ENCODE data around the gene STXBP4. TPM values are rescaled to one million over a fixed set of nuclear protein-coding genes. Genes with fewer than 3 reads are reported as not detected.

Gene STXBP4
- total RNA-seq, 1 experiment from 2014 or later: 13.6 TPM

- H4K20me1 ChIP-seq (ENCODE audit: insufficient read depth): no peaks in the 10 kb centered on the region
- H3K9ac ChIP-seq (ENCODE audit: low read length): no peak overlapping the region
- no peak overlapping the region for H3K4me3 ChIP-seq (replicated peaks in 1 of 2; ENCODE audit: low read depth in 1 of 2, low read length in 2 of 2)
- DNase-seq (ENCODE audit: low read depth, low spot score) (no peak), ATAC-seq (no peak)
- H3K27me3 ChIP-seq (ENCODE audit: insufficient read depth, low read length): no peaks in the 10 kb centered on the region
- no peaks in the 10 kb centered on the region for H3K9me2 ChIP-seq (ENCODE audit: insufficient read depth)
- H3K4me1 ChIP-seq (ENCODE audit: control insufficient read depth in 1 of 2, insufficient read depth in 2 of 2, low read length in 2 of 2): no peaks in the 10 kb centered on the region
- intact Hi-C loops (cut with micrococcal nuclease): no loop called here
- no TSS peak for BruUV-seq (replicated peaks)
- CTCF ChIA-PET: no interaction called here
- H3K27ac ChIP-seq (ENCODE audit: low read depth, low read length): no peak overlapping the region
- RAD21 ChIA-PET (ENCODE audit: low non-redundant PET in 1 of 2, low total read pairs in 2 of 2, uncharacterized antibody in 2 of 2, unreplicated experiment in 2 of 2): no interaction called here
- H3K36me3 ChIP-seq (ENCODE audit: control insufficient read depth in 1 of 2, insufficient read depth in 2 of 2, low read length in 2 of 2): peaks cover 30 to 59% of the 10 kb centered on the region in 2 experiments
- POLR2A ChIA-PET: no interaction called here
- H3K79me2 ChIP-seq (ENCODE audit: insufficient read depth, low read length): no peaks in the 10 kb centered on the region
- no peak overlapping the region for H2AFZ ChIP-seq (ENCODE audit: low read depth, low read length, poor library complexity, severe bottlenecking)
- no peaks in the 10 kb centered on the region for H3K9me3 ChIP-seq (ENCODE audit: control insufficient read depth in 1 of 2, insufficient read depth in 1 of 2, low read depth in 1 of 2, low read length in 2 of 2)
- TF ChIP-seq CTCF (IDR thresholded peaks at IDR 0.05 in 2 of 3, conservative IDR thresholded peaks at IDR 0.05 in 1 of 3; ENCODE audit: borderline replicate concordance in 1 of 3, insufficient read depth in 1 of 3, low read depth in 2 of 3, low read length in 2 of 3) (no peak), CEBPB (IDR thresholded peaks at IDR 0.05; ENCODE audit: low read depth) (no peak), RAD21 (IDR thresholded peaks at IDR 0.05; ENCODE audit: low read depth) (no peak), SP1 (IDR thresholded peaks at IDR 0.05; ENCODE audit: low read depth) (no peak), POLR2A (IDR thresholded peaks at IDR 0.05; ENCODE audit: borderline replicate concordance, extremely low read depth, insufficient read depth, insufficient read length) (no peak), EZH2phosphoT487 (IDR thresholded peaks at IDR 0.05; ENCODE audit: borderline replicate concordance) (no peak), EGR1 (IDR thresholded peaks at IDR 0.05; ENCODE audit: low read depth) (no peak), POLR2AphosphoS5 (IDR thresholded peaks at IDR 0.05; ENCODE audit: low read depth, low read length) (no peak), ATF3 (IDR thresholded peaks at IDR 0.05) (no peak), SIN3A (IDR thresholded peaks at IDR 0.05; ENCODE audit: low read depth) (no peak), ZNF274 (IDR thresholded peaks at IDR 0.05; ENCODE audit: low read depth, low read length) (no peak), JUND (IDR thresholded peaks at IDR 0.05) (no peak)
- TF ChIP-seq, protein P1, sequence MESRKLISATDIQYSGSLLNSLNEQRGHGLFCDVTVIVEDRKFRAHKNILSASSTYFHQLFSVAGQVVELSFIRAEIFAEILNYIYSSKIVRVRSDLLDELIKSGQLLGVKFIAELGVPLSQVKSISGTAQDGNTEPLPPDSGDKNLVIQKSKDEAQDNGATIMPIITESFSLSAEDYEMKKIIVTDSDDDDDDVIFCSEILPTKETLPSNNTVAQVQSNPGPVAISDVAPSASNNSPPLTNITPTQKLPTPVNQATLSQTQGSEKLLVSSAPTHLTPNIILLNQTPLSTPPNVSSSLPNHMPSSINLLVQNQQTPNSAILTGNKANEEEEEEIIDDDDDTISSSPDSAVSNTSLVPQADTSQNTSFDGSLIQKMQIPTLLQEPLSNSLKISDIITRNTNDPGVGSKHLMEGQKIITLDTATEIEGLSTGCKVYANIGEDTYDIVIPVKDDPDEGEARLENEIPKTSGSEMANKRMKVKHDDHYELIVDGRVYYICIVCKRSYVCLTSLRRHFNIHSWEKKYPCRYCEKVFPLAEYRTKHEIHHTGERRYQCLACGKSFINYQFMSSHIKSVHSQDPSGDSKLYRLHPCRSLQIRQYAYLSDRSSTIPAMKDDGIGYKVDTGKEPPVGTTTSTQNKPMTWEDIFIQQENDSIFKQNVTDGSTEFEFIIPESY (IDR thresholded peaks at IDR 0.05; ENCODE audit: extremely low read depth, insufficient replicate concordance, low read length): no peak
- no peak overlapping the region for H3K4me2 ChIP-seq (ENCODE audit: low read length)
These were observed 35.9 kb upstream of the STXBP4 start for GRCh38 chr17:54932711-54933110.
